Activated CD8-positive, alpha-beta memory T cell treated with anti-CD3 and anti-CD28 coated beads, Interleukin-2, amount 10 ng/mL, durations not matched to agents 7 days and 5 days (primary cell): ENCODE measurements around the gene CTAGE8. TPM values are rescaled to one million over a fixed set of nuclear protein-coding genes. Genes with fewer than 3 reads are reported as not detected.
A peak's percentile ranks its signal among the peaks of the same experiment; 100 is the strongest.
"Not testable (repeated sequence)": the region's sequence is repeated elsewhere in the genome, so short reads cannot be mapped to it uniquely, and the experiment has no call there.

Experiments
- ATAC-seq: fragments of 150-1000 bp; cut with Tn5 transposase; one replicate; pipeline ENCODE4 v1.10.0; 2021; ENCODE audit warnings: moderate library complexity
- CTCF ChIA-PET: fragments of 350-600 bp; sonication (Branson Sonifier 250); formaldehyde crosslinking; loops from one replicate; lab custom pipeline; 2021; ENCODE audit warnings: antibody characterized with exemption; lab: Charles Lee
- DNase-seq: peaks from one replicate; pipeline ENCODE4 v3.0.0-alpha.2; 2020
- H3K27ac Mint-ChIP-seq: one replicate; pipeline ENCODE4 v1.8.0; 2021; ENCODE audit warnings: mild to moderate bottlenecking, mixed read lengths
- H3K27me3 Mint-ChIP-seq: one replicate; pipeline ENCODE4 v1.8.0; 2021; ENCODE audit warnings: mixed read lengths
- H3K36me3 Mint-ChIP-seq: one replicate; pipeline ENCODE4 v1.8.0; 2021; ENCODE audit warnings: mild to moderate bottlenecking, mixed read lengths
- H3K4me1 Mint-ChIP-seq: one replicate; pipeline ENCODE4 v1.8.0; 2021; ENCODE audit warnings: mixed read lengths
- H3K4me3 Mint-ChIP-seq: one replicate; pipeline ENCODE4 v1.8.0; 2021; ENCODE audit warnings: mild to moderate bottlenecking, moderate library complexity, mixed read lengths
- H3K9me3 Mint-ChIP-seq: one replicate; pipeline ENCODE4 v1.8.0; 2022; ENCODE audit warnings: low read depth, mixed read lengths
- total RNA-seq, 2 experiments: library from RNA; stranded (reverse); gene quantifications; one replicate each; pipeline ENCODE4 v1.2.3, GENCODE V29; 2021

The CTAGE8 gene
- total RNA-seq, 2 experiments from 2014 or later: not detected

- CTCF ChIA-PET, H3K4me3 Mint-ChIP-seq, DNase-seq, H3K27me3 Mint-ChIP-seq, H3K36me3 Mint-ChIP-seq, H3K9me3 Mint-ChIP-seq, H3K4me1 Mint-ChIP-seq, H3K27ac Mint-ChIP-seq, ATAC-seq: not testable (repeated sequence)
Measured at GRCh38 chr7:144282490-144282889, 13.4 kb upstream of the CTAGE8 start.

- DNase-seq, H3K36me3 Mint-ChIP-seq, H3K4me1 Mint-ChIP-seq, H3K9me3 Mint-ChIP-seq, H3K27me3 Mint-ChIP-seq, ATAC-seq, CTCF ChIA-PET, H3K4me3 Mint-ChIP-seq, H3K27ac Mint-ChIP-seq: not testable (repeated sequence)
Measured at GRCh38 chr7:144281981-144282380, 12.9 kb upstream of the CTAGE8 start.

DNA sequence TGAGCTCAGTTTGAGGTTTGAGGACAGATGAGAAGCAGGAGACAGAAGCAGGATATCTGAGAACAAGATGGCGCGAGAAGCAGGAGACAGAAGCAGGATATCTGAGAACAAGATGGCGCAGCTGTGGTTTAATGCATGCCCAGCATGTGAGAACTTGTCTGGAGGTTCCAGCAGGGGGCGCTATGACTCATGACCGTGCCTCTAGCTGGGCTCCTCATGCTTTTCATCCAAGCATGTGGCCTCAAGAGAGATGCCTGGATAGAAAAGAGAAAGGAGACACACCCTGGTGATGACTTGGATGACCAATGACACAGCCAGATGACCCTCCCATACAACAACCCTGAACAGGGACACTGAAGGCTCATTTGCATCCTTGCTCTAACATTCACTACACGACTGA lies 10.9 kb upstream of the CTAGE8 start:
- H3K4me1 Mint-ChIP-seq, H3K9me3 Mint-ChIP-seq, H3K4me3 Mint-ChIP-seq, DNase-seq, H3K27me3 Mint-ChIP-seq, H3K27ac Mint-ChIP-seq, H3K36me3 Mint-ChIP-seq, CTCF ChIA-PET: not testable (repeated sequence)
- peak; percentile 20 for ATAC-seq

GRCh38 chr7:144275281-144275680 lies 6.2 kb upstream of the CTAGE8 start:
- H3K4me3 Mint-ChIP-seq, H3K9me3 Mint-ChIP-seq, H3K36me3 Mint-ChIP-seq, H3K4me1 Mint-ChIP-seq, H3K27me3 Mint-ChIP-seq, DNase-seq, H3K27ac Mint-ChIP-seq, CTCF ChIA-PET, ATAC-seq: not testable (repeated sequence)

DNA sequence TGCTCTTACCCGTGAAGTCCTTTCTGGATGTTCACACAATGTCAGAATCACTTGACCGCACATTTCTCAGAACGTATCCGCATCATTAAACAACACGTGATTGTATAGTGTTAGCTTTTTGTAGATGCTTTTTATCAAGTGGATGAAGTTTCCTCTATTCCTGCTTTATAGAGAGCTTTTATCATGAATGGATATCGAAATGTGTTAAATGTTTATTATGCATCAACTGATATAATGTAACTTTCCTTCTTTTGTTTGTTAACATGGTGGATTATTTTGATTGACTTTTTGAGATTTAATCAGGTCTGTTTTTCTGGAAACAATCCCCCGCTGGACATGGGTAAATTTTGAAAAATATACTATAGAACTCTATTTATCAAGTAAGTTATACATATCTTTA lies 4.4 kb downstream of the CTAGE8 start, which contains the start of gene OR2A7:
Gene OR2A7 (minus strand): TSS at position 101 of the 400 bp plus-strand sequence. CDS start 5,164 bp downstream, outside the sequence.
- H3K4me3 Mint-ChIP-seq, DNase-seq, H3K4me1 Mint-ChIP-seq, H3K27me3 Mint-ChIP-seq, H3K36me3 Mint-ChIP-seq, H3K9me3 Mint-ChIP-seq, H3K27ac Mint-ChIP-seq, CTCF ChIA-PET, ATAC-seq: not testable (repeated sequence)

- not testable (repeated sequence) for DNase-seq
Measured at GRCh38 chr7:144262128-144262527, 7.0 kb downstream of the CTAGE8 start.

DNA sequence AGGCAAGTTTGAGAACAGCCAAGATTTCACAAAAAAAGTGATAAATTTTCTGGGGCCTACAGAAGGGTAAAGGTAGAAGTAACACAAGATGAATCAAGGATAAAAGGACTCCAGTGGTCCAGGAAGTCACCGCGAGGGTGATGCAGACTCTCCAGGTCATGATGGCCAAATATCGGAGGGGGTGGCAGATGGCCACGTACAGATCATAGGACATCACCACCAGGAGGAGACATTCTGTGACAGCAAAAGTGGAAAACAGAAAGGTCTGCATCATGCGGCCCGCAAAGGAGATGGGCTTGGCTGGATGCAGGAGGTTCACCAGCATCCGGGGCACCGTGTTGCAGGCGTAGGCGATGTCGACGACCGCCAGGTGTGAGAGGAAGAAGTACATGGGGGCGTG lies 10.0 kb downstream of the CTAGE8 start:
- DNase-seq, H3K36me3 Mint-ChIP-seq, H3K9me3 Mint-ChIP-seq, H3K4me1 Mint-ChIP-seq, CTCF ChIA-PET, H3K27me3 Mint-ChIP-seq, H3K4me3 Mint-ChIP-seq, H3K27ac Mint-ChIP-seq, ATAC-seq: not testable (repeated sequence)

More at GRCh38 chr7:144262128-144262527, 7.0 kb downstream of the CTAGE8 start:
- H3K4me1 Mint-ChIP-seq, H3K27ac Mint-ChIP-seq, H3K27me3 Mint-ChIP-seq, ATAC-seq, CTCF ChIA-PET, H3K9me3 Mint-ChIP-seq, H3K36me3 Mint-ChIP-seq, H3K4me3 Mint-ChIP-seq: not testable (repeated sequence)

GRCh38 chr7:144256112-144256511 lies 13.0 kb downstream of the CTAGE8 start:
- ATAC-seq (no peak), DNase-seq (no peak)
- Mint-ChIP-seq H3K27me3 (no peaks in the 10 kb centered on the region), H3K9me3 (no peaks in the 10 kb centered on the region), H3K4me3 (no peak overlapping the region), H3K4me1 (no peaks in the 10 kb centered on the region), H3K36me3 (no peaks in the 10 kb centered on the region), H3K27ac (no peak overlapping the region)
- CTCF ChIA-PET: no interaction called here

DNA sequence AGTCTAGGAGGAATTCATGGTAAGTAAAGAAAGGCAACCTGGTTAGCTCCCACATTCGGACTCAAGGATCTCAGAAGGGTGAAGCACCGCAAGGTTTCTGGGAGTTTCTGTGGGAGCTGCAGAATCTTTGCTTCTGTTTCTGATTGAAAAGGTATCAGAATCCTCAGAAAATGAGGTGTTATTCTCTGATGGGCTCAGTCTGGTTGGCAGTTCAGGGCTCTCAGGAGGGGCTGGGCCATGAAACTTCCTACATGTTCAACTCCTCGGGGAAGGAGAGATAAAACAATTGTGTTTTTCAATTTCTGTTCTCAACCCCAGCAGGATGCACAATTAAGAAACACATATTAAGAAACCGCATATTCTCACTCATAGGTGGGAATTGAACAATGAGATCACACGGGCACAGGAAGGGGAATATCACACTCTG lies 13.6 kb downstream of the CTAGE8 start:
- Mint-ChIP-seq H3K4me3 (no peak overlapping the region), H3K36me3 (no peaks in the 10 kb centered on the region), H3K4me1 (no peaks in the 10 kb centered on the region), H3K9me3 (no peaks in the 10 kb centered on the region), H3K27ac (no peak overlapping the region), H3K27me3 (no peaks in the 10 kb centered on the region)
- ATAC-seq (no peak), DNase-seq (no peak)
- CTCF ChIA-PET: no interaction called here

DNA sequence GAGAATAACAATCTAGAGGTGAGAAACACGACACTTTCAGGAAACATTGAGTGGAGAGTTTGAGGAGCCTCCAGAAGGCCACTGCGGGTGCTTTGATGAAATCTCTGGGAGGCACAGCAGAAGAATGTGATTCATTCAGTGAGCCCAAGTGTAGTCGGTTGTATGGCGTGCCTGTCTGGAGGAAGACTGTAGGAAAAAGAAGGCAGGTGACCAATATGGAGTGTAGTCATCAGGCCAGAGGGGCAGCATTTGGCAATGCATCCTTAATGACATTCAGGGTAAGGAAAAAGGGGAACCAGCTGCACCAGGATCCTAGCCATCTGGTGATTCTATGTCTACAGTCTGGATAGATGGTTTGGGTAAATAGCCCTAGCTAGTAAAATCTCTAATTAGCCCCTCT lies 16.8 kb downstream of the CTAGE8 start:
- H3K4me3 Mint-ChIP-seq, H3K36me3 Mint-ChIP-seq, ATAC-seq, CTCF ChIA-PET, H3K27ac Mint-ChIP-seq, H3K4me1 Mint-ChIP-seq, DNase-seq, H3K9me3 Mint-ChIP-seq, H3K27me3 Mint-ChIP-seq: not testable (repeated sequence)

GRCh38 chr7:144247674-144248330 lies 21.3 kb downstream of the CTAGE8 start:
- H3K27me3 Mint-ChIP-seq, H3K4me3 Mint-ChIP-seq, H3K4me1 Mint-ChIP-seq, H3K36me3 Mint-ChIP-seq, H3K9me3 Mint-ChIP-seq, CTCF ChIA-PET, ATAC-seq, DNase-seq, H3K27ac Mint-ChIP-seq: not testable (repeated sequence)

- H3K27me3 Mint-ChIP-seq, H3K4me3 Mint-ChIP-seq, H3K9me3 Mint-ChIP-seq, H3K4me1 Mint-ChIP-seq, DNase-seq, H3K36me3 Mint-ChIP-seq, CTCF ChIA-PET, ATAC-seq, H3K27ac Mint-ChIP-seq: not testable (repeated sequence)
Measured at GRCh38 chr7:144246967-144247366, 22.1 kb downstream of the CTAGE8 start.

GRCh38 chr7:144245372-144245771 lies 23.7 kb downstream of the CTAGE8 start:
- ATAC-seq, H3K36me3 Mint-ChIP-seq, H3K27ac Mint-ChIP-seq, H3K27me3 Mint-ChIP-seq, CTCF ChIA-PET, DNase-seq, H3K4me1 Mint-ChIP-seq, H3K4me3 Mint-ChIP-seq, H3K9me3 Mint-ChIP-seq: not testable (repeated sequence)

DNA sequence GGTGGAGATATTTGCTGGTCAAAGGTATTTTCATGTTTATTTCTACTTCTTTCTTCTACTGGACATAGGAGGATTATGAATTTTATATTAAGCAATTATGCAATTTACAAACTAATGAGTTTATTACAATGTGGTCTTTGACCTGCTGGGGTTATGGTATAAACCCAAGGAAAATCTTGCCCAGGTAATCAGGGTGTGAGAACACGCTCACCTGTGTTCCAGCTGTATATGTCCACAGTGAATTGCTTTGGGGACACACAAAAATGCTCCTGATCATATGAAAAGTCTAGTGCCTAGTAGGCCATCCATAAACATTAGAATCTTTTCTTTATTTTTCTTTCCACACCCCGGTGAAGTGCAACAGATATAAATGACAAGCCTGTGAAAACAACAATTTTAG lies 29.7 kb downstream of the CTAGE8 start, which contains the start of gene OR2A42:
Gene OR2A42 (minus strand): TSS at position 241 of the 400 bp plus-strand sequence. CDS start 6,762 bp downstream, outside the sequence.
- H3K9me3 Mint-ChIP-seq, H3K36me3 Mint-ChIP-seq, ATAC-seq, CTCF ChIA-PET, H3K27me3 Mint-ChIP-seq, DNase-seq, H3K4me1 Mint-ChIP-seq, H3K27ac Mint-ChIP-seq, H3K4me3 Mint-ChIP-seq: not testable (repeated sequence)
